HG03354 (cell line): Measurements from ENCODE around the gene NTRK3.

Source experiments
- ATAC-seq: cut with Tn5 transposase; IDR thresholded peaks from one replicate; pipeline ENCODE4 v1.9.1; 2021; ENCODE audit warnings: mild to moderate bottlenecking; ENCODE audit not compliant: unreplicated experiment, poor library complexity, severe bottlenecking

Gene NTRK3

DNA sequence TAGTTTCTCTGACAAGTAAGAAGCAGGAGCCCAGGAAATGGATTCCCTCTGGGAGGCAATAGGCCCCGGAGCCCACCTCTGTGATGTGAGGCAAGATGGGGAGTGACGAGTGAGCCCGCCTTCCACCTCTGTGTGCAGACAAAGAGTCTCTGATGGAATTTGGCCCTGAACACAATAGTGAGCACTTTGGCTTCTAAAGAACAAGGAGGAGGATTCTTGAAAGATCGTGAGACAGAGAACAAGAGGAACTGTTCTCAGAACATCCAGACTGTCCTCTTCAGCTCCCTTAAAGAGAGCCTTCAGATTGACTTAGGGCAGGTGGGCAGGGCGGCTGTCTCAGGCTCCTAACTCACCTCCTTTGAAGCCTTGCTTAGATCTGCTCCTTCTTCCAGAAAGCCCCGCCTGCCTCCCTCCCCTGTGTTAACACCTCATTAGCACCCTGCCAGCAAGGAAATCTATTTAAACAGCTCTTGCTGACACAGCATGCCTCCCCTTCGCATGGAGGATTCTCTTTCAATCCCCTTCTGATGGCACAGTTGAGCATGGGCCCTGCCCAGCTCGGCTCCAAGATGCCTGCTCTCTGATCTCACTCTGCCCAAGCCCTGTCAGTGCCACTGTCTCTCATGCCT lies 430.3 kb downstream of the NTRK3 start:
- no peak for ATAC-seq

DNA sequence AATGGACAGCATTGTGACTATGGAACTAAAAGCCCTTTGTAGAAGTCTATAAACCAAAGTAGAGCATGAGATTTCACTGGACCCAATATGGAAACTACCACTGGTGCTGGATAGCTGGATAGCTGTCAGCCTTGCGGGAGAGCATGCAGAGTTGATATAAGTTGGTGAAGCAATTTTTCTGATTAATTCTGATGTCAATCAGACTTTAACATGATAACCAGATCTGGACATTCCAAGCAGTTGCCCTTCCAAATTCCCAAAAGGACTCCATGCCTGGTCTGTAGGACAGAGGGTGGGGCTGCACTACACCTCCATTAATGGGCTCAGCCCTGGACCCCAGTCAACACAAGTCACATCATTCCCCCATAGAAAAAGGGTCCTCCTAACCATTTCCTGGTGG lies 437.8 kb downstream of the NTRK3 start:
- ATAC-seq: no peak

DNA sequence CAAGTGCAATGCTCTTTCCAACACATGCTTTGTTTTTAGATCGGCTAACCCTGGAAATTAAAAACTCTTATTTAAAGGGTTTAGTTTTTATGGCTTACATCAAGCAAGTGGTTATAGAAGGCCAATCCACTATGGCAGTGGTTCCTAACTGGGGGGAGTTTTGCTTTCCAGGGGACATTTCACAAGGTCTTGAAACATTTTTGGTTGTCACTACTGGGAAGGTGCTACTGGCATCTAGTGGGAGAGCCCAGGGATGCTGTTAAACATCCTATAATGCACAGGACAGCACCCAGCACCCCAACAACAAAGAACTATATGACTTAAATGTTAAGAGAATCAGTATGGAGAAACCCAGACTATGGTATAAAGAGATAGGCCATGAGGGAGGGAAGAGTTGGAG lies 439.0 kb downstream of the NTRK3 start:
- no peak for ATAC-seq

DNA sequence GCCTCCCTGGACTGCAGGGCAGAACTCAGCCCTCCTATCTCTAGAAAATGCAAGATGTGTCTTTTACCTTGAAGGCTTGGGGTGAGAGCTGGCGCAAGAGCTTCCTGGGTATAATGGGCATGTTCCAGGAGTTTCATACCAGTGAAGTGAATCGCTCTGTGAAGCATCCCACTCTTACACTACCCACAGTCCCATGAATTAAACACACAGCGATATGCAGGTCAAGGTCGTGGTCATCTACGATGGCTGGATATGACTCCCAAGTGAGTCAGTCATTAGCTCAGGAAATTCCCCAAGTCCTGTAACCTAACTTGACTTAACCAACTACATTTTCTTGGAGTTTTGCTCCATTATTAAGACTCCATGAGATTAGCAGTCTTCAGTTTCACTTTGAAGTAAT lies 439.7 kb downstream of the NTRK3 start:
- ATAC-seq: no peak

DNA sequence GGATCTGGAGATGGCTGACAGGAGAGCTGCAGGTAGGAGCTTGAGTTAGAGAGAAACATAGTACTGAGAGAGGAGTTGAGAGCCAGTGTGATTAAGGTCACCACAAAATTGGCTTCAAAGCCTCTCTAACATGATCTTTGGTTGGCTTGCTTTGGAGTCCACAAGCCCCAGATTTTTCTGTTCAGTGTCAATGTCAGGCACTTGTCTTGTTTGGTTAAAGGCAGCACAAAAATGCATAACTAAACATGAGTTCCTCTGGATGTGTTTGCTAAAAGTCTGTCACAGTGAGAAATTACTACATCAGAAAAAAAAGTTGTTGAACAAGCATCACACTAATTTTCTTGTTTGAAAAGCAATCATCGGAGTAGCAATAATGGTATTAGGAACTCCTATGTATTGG lies 440.5 kb downstream of the NTRK3 start:
- ATAC-seq: no peak
